Mononuclear cell (primary cell): Measurements from ENCODE around the gene PRIM1. TPM values are rescaled to one million over a fixed set of nuclear protein-coding genes. Genes with fewer than 3 reads are reported as not detected.
"Not testable (repeated sequence)": the region's sequence is repeated elsewhere in the genome, so short reads cannot be mapped to it uniquely, and the experiment has no call there.

Experiments used
- H3K27me3 ChIP-seq: 2 replicates; pipeline ENCODE4 v1.6.0; 2011; ENCODE audit warnings: low read length, control low read depth; ENCODE audit not compliant: insufficient read depth
- H3K4me1 ChIP-seq: 2 replicates; pipeline ENCODE4 v1.5.1; 2011; ENCODE audit warnings: mild to moderate bottlenecking, low read length, control low read depth; ENCODE audit not compliant: insufficient read depth
- H3K4me3 ChIP-seq: 2 replicates; pipeline ENCODE4 v1.5.1; 2011; ENCODE audit warnings: mild to moderate bottlenecking, low read length, moderate library complexity
- H3K9me3 ChIP-seq: 2 replicates; pipeline ENCODE4 v1.5.1; 2011; ENCODE audit warnings: low read depth, mild to moderate bottlenecking, control low read depth, low read length
- total RNA-seq: library from RNA; depleted of rRNA; stranded (reverse); fragments of >200 nt; gene quantifications from one replicate; pipeline ENCODE4 v1.2.3, GENCODE V29; 2012

The PRIM1 gene
- total RNA-seq, 1 donor = 8.6 TPM

DNA sequence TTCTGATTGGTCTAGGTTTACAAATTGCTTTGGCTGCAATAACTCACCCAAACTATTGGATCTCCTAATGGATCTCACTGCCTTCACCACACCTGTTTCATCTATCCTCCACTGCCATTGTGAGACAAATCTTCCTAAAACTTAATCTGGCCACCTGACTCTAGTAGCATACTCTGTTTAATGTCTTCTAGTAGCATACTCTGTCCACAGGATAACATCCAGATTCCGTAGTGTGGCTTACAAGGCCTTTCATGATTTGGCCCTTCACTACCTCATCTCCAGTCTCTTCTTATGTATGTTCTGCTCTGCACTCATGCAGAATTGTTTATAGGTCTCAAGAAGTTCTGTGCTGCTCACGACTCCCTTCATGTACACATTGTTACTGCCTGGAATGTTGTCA is 21.0 kb upstream of the PRIM1 start:
- Histone ChIP-seq H3K9me3 (no peaks in the 10 kb centered on the region), H3K27me3 (no peaks in the 10 kb centered on the region), H3K4me3 (no peak overlapping the region), H3K4me1 (peaks cover 6% of the 10 kb centered on the region)

DNA sequence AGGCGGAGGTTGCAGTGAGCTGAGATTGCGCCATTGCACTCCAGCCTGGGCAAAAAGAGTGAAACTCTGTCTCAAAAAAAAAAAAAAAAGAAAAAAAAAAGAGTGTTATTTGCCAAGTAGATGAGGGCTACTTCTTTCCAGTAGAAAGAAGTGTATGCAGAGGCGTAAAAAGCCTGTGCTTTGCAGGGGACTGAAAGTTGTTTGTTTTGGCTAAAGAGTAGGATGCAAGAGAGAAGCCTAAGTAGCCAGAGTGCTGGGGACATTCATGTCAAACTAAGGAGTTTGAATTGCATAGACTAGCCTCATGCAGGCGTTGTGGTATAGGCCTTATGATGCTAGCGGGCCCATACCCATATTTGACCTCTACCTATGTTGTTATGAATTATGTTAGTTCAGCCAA is 20.5 kb upstream of the PRIM1 start:
- no peaks in the 10 kb centered on the region for H3K27me3 ChIP-seq
- H3K9me3 ChIP-seq = no peaks in the 10 kb centered on the region
- H3K4me1 ChIP-seq = peaks cover 6% of the 10 kb centered on the region
- no peak overlapping the region for H3K4me3 ChIP-seq

- H3K4me3 ChIP-seq = no peak overlapping the region
- no peaks in the 10 kb centered on the region for H3K9me3 ChIP-seq
- H3K27me3 ChIP-seq = no peaks in the 10 kb centered on the region
- H3K4me1 ChIP-seq = peaks cover 19% of the 10 kb centered on the region
Measured at GRCh38 chr12:56769868-56770267, 17.7 kb upstream of the PRIM1 start.

DNA sequence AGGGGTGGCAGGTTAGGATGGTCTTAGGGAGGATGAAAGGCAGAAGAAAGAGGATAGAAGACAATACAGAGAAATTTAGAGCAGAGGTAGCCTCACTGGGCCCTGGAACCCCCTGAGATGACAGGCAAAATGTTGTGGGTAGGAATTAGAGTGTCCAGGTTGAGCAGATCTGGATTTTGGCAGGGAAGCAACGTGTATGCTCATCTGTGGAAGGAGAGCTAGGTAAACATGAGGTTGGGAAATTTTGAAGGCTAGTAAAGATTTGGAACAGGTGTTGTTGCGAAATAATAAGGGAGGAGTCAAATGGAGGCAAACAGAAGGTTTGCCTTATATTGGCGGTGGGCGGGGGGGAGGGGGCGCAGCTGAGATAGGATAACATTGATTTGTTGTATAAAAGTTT is 16.3 kb upstream of the PRIM1 start:
- H3K27me3 ChIP-seq = no peaks in the 10 kb centered on the region
- peaks cover 19% of the 10 kb centered on the region for H3K4me1 ChIP-seq
- no peak overlapping the region for H3K4me3 ChIP-seq
- H3K9me3 ChIP-seq = no peaks in the 10 kb centered on the region

DNA sequence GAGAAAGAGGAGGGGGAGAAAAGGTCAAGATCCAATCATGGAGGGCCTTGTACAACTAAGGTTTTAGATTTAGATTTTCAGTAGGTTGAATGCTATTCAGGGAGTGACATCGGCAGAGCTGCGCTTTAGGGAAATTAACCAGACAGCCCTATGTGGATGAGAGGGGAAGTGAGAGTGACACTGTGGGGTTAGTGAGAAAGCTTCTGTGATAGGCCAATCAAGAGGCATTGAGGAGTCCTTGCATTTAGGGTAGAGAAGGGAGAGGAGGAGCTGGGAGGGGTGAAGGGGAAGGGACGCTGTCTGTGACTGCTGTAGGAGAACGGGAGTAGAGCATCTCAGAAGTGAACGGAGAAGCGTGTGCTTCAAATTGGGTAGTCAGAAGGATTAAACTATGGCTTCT is 14.4 kb upstream of the PRIM1 start:
- no peak overlapping the region for H3K4me3 ChIP-seq

DNA sequence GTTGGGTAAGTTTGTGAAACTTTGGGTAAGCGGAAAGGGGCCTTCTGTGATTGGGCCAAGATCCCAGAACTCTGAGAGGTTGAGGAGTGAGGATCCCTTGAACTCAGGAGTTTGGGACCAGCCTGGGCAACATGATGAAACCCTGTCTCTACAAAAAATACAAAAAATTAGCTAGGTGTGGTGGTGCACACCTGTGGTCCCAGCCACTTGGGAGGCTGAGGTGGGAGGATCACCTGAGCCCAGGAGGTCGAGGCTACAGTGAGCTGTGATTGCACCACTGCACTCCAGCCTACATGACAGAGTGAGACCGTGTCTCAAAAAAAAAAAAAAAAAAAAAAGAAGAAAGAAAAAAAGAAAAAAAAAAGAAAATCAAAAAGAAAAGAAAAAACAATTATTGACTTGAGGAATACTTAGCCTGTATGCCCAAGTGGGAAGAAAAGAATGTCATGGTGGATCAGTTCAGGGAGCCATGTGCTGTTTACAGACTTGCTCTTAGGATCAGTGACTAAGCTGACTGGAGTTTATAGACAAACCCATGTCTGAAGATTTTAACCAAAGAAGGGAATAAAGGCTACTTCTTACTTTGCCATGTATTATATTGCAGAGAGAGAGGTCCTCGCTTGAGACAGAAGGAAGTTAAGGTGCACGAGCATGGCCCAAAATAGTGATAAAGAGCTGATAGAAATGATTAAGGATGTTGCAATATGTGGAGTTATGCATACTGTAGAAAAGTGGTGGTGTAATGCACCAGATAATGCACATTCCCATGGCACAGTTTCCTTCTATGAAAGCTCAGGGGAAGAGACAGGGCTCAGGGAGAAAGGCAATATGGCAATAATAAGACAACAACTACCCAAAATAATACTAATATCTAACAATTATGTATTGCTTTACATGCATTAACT is 11.9 kb upstream of the PRIM1 start:
- Histone ChIP-seq H3K4me1 (peaks cover 13% of the 10 kb centered on the region), H3K27me3 (no peaks in the 10 kb centered on the region), H3K9me3 (no peaks in the 10 kb centered on the region), H3K4me3 (no peak overlapping the region)

More for the DNA sequence above, 14.4 kb upstream of the PRIM1 start:
- Histone ChIP-seq H3K4me1 (peaks cover 14% of the 10 kb centered on the region), H3K9me3 (no peaks in the 10 kb centered on the region), H3K27me3 (no peaks in the 10 kb centered on the region)

DNA sequence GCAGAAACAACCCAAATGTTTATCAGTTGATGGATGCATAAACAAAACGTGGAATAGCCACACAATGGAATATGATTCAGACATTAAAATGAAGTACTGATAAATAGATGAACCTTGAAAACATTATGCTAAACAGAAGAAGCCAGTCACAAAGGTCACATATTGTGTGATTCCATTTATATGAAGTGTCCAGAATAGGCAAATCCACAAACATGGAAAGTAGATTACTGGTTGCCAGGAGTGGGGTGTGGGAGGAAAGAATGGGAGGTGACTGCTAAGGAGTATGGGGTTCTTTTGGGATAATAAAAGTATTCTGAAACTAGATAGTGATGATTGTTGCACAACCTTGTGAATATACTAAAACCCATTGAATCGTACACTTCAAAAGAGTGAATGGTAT is 9.7 kb upstream of the PRIM1 start:
- no peaks in the 10 kb centered on the region for H3K27me3 ChIP-seq
- no peak overlapping the region for H3K4me3 ChIP-seq
- no peaks in the 10 kb centered on the region for H3K9me3 ChIP-seq
- H3K4me1 ChIP-seq = peaks cover 10% of the 10 kb centered on the region

DNA sequence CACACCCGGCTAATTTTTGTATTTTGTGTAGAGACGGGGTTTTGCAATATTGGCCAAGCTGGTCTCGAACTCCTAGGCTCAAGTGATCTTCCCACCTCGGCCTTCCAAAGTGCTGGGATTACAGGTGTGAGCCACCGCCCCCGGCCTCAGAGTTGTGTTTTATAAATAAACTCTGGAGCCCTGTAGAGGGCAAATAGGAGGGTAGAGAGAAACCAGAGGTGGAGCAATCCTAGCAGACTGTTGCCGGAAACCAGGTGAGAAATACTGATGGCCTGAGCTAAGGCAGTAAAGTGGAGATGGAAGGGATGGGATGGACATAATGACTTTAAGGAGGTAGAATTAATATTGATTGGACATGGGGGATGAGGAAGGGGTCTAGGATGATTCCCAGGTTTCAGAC is 8.3 kb upstream of the PRIM1 start:
- H3K4me1 ChIP-seq = no peaks in the 10 kb centered on the region
- no peaks in the 10 kb centered on the region for H3K9me3 ChIP-seq
- no peaks in the 10 kb centered on the region for H3K27me3 ChIP-seq
- H3K4me3 ChIP-seq = no peak overlapping the region

DNA sequence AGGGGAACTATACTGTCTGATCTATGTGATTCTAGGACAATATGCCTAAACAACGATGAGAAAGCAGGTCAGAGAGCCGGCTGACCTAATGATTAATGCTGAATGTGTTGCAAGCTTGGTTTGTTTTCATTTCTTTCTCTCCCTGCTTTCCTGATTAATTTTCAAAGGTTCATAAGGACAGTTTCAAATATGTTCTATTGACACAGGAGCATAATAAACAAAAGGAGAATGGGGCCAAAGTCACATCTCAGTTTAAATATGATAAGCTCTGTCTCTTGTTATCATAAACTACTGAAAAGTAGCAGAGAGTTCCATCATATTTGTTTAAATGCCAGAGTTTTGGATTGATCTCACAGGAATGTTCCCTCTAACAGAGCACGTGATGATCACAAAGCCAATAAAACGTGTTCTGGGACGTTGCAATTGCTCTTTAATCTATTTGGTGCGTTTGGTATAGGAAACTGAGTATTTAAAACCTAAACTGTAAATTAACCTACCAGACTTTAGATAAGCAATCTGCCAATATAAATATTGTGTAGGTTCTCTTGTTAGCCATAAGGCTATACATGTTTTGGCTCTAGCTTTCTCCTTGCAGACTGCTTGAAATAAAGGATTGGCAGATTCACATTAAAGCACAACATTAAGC is 7.3 kb upstream of the PRIM1 start:
- no peaks in the 10 kb centered on the region for H3K9me3 ChIP-seq
- no peaks in the 10 kb centered on the region for H3K4me1 ChIP-seq
- H3K27me3 ChIP-seq = no peaks in the 10 kb centered on the region
- H3K4me3 ChIP-seq = no peak overlapping the region

DNA sequence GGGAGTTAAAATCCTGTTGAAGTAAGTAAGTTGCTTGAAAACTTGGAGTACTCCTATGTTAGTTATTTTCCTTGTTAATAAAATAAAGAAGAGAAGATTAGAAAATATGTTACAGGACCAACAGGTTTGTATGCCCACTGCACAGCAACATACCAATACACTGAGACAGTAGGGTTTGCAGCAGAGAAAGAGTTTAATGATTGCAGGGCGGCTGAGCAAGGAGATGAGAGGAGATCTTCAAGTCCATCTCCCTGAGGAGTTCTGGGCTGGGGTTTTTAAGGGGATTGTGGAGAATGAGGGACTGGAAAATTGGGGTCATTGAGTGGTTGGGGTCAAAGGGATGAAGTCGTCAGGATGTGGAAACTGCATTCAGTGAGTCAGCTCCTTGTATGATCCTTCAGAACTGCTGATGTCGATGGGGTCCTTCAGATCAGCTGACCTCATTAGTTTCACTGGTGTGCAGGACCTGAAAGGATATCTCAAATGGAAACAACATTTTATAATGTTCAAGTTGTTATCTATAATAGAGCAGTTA is 6.7 kb upstream of the PRIM1 start:
- H3K9me3 ChIP-seq = no peaks in the 10 kb centered on the region
- H3K4me1 ChIP-seq = no peaks in the 10 kb centered on the region
- H3K4me3 ChIP-seq = no peak overlapping the region
- H3K27me3 ChIP-seq = no peaks in the 10 kb centered on the region

DNA sequence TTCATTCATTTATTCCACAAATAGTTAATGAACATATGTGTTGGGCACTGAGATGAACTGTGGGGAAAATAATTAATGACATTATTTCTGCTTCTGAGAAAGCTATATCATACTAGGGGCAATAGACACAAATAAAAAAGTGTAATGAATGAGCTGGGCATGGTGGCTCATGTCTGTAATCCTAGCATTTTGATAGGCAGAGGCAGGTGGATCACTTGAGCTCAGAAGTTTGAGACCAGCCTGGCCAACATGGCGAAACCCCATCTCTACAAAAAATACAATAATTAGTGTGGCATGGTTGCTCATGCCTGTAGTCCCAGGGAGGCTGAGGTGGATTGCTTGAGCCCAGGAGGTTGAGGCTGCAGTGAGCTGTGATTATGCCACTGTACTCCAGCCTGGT is 5.8 kb upstream of the PRIM1 start:
- H3K27me3 ChIP-seq, H3K4me1 ChIP-seq, H3K9me3 ChIP-seq, H3K4me3 ChIP-seq: not testable (repeated sequence)

DNA sequence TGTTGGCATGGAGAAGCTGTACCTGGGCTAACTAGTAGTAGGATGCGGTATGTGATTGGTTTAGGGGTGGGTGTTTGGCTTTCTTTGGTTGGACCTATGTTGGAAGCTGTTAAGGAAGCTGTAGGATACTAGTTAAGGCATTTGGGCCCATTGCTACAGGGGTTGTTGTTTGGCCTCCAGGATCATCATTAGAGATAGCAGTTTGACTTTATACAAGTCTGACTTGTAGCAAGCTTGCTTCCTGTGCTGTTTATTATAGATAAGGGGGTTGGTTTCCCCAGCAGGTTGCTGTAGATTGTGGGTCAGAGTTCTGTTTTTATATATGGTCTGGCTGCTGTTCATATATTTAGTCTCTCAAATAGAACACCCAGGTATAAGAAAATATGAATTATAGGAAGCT is 1.4 kb upstream of the PRIM1 start:
- no peaks in the 10 kb centered on the region for H3K27me3 ChIP-seq
- no peaks in the 10 kb centered on the region for H3K9me3 ChIP-seq
- peaks cover 33% of the 10 kb centered on the region for H3K4me1 ChIP-seq
- no peak overlapping the region for H3K4me3 ChIP-seq

DNA sequence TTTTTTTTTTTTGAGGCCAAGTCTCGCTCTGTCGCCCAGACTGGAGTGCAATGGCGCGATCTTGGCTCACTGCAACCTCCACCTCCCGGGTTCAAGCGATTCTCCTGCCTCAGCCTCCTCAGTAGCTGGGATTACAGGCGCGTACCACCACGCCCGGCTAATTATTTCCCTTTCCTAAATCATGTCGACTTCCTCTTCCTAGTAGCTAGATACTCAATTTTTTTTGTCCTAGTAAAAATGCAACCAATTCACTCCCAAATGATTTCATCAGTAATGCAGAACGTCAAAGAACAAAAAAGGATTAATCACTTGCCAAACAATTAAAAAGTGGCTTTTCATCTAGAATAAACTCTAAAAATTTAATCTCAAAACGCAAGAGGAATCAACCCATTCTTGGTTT is 1.5 kb downstream of the PRIM1 start:
- not testable (repeated sequence) for H3K27me3 ChIP-seq, H3K4me3 ChIP-seq, H3K9me3 ChIP-seq
- H3K4me1 ChIP-seq = peaks cover 34% of the 10 kb centered on the region

DNA sequence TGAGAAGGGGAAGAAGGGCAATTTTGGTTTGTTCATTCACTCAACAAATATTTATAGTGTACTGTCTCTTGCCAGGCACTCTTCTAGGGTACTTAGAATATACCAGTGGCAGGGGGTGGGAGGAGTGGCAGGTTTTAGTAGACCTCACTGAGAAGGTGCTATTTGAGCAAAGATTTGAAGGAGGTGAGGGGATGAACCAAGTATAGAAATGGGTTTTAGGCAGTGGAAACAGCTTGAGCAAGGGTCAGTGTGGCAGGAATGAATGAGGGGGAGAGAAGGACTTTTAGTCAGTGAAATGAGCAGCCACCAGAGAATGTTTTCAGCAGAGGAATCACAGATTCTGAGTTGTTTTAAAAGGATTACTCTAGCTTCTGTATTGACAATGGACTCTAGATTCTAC is 2.3 kb downstream of the PRIM1 start:
- H3K4me3 ChIP-seq = no peak overlapping the region
- H3K27me3 ChIP-seq = no peaks in the 10 kb centered on the region
- peaks cover 34% of the 10 kb centered on the region for H3K4me1 ChIP-seq
- no peaks in the 10 kb centered on the region for H3K9me3 ChIP-seq

DNA sequence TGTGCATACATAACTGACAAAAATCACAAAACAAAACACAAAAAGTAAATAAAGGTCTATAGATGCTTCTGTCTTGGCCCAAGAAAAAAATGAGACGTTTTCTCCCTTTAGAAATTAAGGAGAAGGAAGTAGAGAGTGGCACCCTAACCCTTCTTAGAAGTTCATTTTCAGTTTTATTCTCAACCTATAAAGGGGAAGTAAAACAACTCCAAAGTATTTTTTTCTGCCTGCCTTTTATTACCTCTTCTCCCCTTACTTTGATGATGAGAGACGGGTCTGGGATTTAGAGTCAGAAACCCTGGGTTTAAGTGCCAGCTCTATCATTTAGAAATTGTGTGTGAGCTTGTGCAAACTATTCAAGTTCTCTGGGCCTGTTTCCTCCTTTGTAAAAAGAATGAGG is 2.8 kb downstream of the PRIM1 start:
- peaks cover 34% of the 10 kb centered on the region for H3K4me1 ChIP-seq
- H3K27me3 ChIP-seq = no peaks in the 10 kb centered on the region
- H3K4me3 ChIP-seq = no peak overlapping the region
- H3K9me3 ChIP-seq = no peaks in the 10 kb centered on the region
